ENCODE measurements around the gene STARD3.

The STARD3 gene

DNA sequence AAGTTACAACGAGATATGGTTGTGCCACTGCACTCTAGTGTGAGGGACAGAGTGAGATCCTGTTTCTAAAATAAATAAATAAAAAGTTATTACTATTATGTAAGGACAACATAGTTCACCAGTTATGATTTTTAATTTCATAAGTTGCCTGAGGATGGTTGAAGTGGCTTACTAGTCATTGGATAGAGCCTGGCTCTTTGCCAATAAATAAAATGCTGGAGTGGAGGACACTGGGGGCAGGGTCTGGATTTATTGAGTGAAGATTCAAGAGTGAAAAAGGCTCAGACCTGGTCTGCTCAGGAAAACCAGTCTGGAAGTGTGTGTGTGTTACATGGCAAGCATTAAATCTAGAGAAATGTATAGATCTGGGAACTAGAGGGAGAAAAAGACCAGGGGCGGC, 2.1 kb downstream of the STARD3 start:
- DNase-seq = no peak

DNA sequence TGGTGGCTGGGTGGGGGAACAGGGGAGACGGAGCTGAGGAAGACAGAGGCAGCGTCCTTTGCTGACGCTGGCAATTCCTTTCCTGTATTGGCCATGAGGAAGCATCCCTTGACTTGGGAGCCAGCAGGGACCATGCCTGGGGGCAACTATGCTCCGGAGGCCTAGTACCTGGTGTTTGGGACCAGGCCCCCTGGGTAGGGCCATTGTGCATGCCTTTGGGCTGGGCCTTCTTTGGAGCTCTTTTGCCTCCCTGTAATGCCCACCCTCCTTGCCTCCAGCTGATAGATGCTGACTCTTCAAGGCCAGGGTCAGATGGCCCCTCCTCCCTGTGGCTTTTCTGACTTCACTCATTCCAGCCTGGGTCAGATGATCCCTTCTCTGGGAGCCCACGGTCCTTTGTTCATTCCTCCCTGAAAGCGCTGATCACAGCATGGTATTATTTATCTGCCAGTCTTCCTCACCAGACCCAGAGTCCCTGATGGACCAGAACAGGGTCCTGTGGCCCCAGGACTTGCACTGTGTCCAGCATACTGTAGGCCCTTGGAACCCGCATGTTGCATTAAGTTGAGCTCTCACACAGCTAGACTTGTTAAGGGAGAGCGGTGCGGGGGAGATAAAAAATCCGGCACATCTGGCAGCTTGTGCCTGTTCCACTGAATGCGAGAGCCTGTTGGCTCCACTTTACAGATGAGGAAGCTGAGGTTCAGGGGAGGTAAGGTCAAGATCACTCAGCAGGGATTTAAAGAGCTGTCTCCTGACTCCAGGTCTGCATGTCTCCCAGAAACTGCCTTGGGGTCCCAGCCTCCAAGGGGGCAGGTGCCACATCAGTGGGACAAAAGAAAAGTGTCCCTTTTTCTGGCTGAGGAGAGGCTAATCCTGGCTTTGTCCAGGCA, 2.9 kb downstream of the STARD3 start:
- no peak for DNase-seq

DNA sequence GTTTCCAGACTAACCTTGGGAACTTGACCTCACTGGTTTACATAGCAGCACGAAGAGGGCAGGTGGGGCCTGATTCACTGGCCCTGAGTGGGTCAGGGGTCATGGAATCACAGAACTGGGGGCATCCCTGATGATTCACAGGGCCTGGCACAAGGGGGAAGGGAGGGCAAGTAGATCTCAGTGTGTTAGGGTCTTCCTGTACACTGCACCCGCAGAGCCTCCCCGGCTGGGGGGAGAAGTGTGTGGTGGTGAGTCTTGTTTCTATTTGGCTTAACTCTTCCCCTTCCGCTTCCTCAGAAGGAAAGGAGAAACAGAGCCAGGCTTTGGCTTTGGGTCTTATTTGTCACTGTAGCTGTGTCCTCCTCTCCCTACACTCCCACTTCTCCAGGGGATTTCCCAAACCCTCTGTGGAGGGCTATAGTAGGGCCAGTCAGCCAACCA, 3.7 kb downstream of the STARD3 start:
- DNase-seq = peak; percentile 29 to 59

DNA sequence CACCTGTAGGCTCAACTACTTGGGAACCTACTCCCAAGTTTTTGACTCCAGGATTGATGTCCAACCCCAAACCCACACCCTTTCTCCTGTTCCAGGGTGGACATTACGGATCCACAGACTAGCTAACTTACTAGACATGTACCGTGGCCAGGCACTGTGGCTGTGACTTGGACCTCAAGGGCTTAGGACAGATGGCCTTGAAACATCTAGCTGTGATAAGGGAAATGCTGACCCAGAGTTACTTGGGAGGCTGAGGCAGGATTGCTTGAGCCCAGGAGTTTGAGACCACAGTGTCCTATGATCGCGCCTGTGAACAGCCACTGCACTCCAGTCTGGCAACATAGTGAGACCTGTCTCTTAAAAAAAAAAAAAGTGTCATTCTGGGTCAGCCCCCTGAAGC, 4.2 kb downstream of the STARD3 start:
- DNase-seq = no peak

DNA sequence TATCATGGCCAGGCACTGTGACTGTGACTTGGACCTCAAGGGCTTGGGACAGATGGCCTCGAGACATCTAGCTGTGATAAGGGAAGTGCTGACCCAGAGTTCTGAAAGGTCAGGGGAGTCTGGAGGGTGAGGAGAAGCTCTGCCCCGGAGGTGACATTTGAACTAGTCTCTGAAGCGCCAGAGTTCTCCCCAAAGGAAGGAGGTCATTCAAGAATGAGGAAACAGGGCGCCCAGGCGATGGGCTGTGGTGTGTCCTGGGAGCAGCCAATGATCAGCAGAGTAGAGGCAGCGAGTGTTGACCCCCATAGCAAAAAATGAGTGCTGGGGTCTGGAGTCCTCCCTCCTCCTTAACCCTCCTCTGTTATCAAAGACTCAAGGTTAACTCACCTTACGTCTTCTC, 4.9 kb downstream of the STARD3 start:
- DNase-seq = peak; percentile 77 to 81

DNA sequence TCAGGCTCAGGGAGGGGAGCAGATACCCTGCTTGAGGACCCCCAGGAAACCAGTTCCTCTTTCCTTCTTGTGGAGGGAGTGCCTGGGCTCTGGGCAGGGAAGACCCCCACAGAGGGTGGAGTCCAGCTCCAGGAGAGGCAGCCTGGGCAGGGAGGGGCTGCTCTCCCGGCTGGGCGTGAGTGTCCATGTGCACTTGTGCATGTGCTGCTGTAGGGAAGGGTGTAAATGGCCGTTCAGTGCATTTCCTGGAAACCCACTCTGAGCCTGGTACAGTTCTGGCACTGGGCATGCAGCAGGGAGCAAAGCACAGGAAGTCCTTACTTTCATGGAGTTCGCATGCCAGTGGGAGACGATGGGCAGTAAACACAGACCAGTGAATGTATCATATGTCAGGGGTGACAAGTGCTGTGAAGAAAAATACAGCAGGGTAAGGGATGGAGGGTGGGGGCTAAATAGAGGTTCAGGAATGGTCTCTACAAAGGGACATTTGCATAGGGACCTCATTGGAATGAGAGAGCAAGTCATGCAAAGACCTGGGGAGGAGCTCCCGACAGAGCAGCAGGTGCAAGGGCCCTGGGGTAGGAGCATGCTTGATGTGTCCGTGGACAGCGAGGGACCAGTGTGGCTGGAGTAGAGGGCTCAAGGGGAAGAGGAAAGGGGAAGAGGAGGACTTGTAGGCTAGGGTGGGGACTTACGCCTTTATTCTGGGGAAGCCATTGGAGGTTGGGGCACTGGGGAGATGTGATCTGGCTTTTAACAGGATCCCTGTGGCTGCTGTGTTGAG, 5.5 kb downstream of the STARD3 start:
- DNase-seq = peak; percentile 28 to 33

DNA sequence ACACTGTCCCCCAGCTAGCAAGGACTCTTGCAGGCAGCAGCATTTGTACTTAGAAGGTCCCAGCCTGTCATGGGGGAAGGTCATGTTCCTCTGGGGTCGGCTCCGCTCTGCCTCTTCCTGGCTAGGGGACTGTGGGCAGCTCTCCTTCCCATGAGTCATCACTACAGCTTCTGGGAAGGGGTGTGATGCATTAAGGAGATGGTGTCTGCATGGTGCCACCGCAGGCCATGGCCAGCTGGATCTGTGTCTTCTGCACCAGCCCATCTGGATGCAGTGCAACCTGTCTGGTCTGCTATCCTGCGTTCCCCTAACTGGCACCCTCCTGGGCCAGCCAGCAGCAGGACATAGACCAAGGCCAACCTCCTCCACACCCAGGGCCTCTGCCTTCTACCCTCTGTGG, 6.3 kb downstream of the STARD3 start:
- peak; percentile 30 to 55 for DNase-seq

DNA sequence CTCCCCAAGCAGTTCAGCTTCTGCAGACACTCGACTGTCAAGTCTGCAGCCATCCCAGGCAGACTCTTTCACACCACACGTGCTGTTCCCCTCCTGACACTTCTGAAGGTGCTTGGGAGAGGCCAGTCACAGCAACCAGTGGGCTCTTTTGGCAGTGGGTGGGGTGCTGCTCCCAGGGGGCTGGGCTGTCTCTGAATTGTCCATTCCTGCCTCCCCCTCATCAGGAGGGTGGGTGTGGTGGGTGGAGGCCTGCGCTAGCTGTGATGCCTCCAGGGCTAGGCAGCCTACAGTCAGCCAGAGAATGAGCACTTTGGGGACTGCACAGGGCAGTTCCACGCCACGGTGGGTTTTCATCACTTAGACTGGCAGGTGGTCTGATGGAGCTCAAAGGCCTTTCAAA, 10.3 kb downstream of the STARD3 start:
- peak in 1 of 2 donors; percentile 13 for DNase-seq

DNA sequence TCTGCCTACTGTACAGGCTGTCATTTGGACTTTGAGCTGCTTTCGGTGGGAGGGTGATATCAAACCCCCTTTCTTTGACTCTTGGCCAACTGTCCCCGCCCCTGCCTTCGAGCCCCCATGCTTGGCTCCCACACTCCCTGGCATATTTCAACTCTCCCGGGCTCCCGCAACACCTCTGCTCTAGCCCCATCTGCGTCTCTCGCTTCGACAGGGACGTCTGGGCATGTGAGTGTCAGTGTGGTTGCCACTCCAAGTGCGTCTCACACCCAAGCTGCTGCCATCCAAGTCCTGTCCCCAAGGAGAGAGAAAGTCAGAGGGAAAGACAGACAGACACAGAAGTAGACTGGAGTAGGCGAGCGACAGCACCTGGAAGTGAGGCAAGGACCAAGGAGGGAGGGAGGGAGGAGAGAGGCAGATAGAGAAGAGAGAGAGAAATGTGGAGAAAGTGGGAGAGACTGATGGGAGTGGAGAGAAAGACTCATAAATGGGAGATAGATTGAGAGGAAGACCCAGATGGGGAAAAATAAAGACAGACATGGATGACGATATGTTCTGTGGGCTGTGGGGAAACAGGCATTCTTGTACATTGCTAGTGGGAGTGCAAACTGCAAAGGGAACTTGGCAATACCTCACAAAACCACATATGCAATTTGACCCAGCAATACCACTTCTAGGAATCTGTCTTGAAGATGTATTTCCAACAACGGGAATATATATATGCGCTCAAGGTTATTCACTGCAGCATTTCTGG, 11.8 kb downstream of the STARD3 start:
- DNase-seq = peak; percentile 71 to 75

DNA sequence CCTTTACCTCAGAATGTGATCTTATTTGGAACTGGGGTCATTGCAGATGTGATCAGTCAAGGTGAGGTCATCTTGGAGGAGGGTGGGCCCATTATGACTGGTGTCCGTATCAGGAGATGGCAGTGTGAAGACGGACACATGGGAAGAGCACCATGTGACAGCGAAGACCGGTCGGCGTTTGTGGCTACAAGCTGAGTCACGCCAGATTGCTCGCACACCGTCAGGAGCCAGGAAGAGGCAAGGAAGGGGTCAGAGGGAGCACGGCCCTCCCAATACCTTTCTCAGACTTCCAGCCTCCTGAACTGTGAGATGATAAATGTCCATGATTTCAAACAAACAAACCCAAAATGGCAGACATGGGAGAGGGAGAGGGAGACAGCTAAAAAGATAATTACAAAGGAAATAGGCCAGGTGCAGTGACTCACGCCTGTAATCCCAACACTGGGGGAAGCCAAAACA, 13.2 kb downstream of the STARD3 start:
- DNase-seq = peak in 1 of 2 donors; percentile 43

DNA sequence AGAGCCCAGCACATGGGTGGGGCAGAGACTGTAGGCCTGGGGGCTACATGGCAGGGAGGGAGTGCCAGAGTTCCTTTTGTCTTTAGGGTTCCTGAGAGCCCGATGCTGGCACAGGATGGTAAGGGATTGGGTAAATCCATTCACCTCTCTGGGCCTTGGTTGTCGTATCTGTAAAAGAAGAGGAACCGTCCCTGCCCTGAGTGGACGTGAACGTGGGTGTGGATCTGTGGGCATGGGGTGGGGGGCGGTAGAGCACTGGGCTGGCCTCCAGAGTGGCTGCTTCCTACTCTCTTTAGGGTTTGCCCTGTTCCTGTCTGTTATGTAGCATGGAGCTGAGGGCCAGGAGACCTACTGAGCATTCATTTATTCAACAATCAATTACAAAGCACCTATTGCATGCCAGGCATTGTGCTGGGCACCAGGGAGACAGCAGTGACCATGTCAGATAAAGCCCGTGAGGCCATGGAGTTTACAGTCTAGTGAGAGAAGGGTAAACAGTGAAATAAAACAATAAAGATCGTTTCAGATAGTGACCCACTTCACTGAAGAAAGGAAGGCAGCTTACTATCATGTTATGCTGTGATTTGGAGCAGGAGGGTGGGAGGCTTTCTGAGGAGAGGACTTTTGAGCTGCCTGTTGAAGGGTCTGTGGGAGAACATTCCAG, 15.1 kb downstream of the STARD3 start:
- peak in 1 of 2 donors; percentile 52 for DNase-seq

DNA sequence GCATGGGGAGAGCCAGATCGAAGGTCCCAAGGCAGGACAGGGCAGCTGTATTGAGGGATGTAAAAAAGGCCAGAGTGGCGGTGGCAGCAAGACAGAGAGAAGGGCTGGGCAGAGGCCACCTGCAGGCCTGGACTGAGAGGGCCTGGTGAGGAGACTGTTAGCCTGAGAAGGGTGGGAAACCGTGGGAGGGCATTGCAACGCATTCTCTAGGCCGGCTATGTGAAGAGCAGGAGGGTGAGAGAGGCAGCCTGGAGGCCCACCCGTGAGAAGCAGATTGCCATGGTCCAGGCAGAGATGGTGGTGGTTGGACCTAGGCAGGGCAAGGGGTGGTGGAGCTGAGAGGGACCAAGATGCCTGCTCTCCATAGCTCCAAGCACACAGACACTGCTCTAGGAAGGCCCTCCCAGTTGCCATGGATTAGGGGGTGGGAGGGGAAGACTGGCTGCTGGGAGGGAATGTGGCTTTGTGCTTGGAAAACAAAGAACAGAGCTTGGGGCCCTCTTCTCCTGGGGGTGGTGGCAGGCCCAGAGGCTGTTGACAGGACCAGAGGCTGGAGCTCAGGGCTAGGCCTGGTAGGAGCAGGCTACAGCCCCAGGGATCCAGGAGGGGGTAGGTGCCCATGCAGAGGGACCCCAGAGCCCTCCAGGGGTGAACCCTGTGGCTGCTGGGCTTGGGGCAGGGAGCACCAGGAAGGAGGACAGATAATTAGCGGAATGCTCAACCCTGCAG, 15.8 kb downstream of the STARD3 start:
- no peak for DNase-seq

DNA sequence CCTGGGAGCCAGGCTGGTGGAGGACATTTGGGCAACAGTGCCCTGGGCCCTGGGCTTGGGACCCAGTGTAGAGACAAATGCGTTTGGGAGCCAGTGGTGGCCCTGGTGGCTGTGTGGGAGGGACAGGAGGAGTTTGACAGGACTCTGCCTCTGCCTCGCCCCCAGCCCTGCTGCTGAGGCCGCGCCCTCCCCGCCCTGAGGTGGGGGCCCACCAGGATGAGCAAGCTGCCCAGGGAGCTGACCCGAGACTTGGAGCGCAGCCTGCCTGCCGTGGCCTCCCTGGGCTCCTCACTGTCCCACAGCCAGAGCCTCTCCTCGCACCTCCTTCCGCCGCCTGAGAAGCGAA, 16.3 kb downstream of the STARD3 start:
- no peak for DNase-seq

DNA sequence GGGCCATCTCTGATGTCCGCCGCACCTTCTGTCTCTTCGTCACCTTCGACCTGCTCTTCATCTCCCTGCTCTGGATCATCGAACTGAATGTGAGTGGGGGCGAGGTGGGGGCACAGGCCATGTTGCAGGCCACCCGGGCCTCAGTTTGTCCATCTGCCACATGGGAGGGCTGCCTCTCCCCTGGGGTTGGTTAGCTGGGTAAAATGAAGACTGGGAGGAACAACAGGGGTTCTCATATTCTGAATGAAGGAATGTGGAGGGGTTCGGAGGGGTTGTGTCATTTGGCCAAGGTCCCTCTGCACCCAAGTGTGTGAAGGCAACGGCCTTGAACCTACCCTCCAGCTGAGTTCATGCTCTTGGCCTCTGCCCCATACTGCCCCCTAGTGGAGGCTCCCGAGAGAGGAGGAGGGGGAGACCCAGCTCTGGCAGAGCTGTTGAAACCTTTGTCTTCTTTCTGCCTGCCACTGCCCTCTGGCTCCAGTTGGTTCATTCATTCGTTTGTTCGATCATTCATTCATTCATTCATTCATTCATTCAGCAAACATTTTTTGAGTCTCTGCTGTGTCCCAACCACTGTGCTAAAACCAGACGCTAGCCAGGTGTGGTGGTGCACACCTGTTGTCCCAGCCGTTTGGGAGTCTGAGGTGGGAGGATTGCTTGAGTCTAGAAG, 16.9 kb downstream of the STARD3 start:
- peak; percentile 72 to 77 for DNase-seq

DNA sequence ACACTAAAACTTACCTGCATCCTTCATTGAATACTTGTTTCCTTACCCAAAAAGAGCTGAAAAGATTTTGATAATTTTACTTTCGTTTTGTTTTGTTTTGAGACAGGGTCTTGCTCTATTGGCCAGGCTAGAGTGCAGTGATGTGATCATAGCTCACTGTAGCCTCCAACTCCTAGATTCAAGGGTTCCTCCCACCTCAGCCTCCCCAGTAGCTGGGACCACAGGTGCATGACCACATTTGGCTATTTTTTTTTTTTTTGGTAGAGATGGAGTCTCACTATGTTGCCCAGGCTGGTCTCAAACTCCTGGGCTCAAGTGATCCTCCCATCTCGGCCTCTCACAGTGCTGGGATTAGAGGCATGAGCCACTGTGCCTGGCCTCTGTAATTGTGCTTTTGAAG, 18.2 kb downstream of the STARD3 start:
- no peak for DNase-seq

DNA sequence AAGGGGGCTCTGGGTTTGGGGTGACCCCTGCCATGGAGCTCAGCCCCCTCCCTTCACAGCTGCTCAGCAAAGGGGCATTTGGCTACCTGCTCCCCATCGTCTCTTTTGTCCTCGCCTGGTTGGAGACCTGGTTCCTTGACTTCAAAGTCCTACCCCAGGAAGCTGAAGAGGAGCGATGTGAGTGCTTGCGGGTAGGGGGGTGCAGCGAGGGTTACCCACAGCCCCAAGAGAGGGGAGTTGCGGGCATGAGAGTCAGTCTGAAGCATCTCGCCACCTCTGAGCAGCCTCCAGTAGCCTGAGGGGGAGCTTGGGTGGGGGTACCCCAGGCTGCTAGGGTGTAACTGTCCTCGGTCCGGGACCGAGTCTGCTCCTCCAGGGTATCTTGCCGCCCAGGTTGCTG, 21.4 kb downstream of the STARD3 start:
- DNase-seq = no peak

DNA sequence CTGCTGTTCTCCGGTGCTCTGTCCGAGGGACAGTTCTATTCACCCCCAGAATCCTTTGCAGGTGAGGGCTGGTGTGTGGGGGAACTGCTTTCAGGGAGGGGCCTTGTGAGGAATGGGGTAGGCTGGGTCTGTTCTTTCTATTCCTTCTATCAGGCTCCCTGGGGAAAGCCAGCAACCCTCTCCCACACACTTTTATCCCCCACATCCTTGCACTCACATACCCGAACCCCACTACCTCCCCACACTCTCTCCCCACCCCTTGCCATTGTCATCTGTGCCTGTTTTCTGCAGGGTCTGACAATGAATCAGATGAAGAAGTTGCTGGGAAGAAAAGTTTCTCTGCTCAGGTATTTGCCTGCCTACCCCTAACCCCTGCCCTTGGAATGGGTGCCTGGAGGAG, 21.8 kb downstream of the STARD3 start:
- no peak for DNase-seq

DNA sequence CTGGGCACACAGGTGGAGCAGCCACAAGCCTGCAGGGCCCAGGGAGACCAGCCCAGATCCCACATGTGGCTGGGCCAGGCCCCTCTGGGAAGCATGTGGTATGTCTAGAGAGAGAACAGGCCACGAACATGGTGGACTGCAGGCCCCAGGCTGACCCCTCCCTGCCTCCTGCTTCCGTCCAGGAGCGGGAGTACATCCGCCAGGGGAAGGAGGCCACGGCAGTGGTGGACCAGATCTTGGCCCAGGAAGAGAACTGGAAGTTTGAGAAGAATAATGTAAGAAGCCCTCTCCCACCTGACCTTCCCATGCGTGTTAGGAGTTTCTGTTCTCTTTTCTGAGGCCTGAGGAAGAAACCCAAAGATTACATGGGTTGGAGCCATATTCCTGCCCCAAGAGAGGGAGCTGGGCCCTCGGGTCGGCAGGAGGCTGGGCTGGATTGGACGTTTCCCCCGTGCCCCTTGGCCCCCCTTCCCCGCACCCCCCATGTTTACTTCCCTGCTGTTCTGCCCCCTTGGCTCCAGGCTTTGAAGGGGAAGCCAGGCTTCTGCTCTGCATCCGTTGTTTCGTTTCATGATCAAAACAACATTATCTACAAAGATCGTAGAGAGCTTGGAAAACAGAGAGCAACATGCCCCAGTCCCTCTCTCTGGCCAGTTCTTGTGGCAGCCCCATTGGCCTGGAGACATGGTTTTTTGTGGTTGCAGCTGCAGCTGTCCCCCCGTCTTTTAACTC, 22.5 kb downstream of the STARD3 start:
- peak; percentile 37 to 54 for DNase-seq

DNA sequence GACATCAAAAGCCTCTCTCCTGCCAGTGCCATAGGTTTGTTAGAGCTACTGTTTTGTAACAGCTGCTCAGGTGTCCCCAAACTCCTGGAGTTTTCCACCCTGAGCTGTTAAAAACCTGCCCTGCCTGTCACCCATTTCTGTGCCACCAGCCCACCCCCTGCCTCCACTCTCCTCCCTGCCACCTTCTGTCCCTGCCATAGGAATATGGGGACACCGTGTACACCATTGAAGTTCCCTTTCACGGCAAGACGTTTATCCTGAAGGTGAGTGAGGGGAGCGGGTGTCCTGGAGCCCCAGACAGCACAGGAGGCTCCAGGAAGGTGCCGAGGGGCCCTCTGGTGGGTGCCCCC, 23.0 kb downstream of the STARD3 start:
- DNase-seq = no peak
